K562 (cell line): ENCODE results near the gene TMEM185A. TPM values are rescaled to one million over a fixed set of nuclear protein-coding genes. Genes with fewer than 3 reads are reported as not detected.
"Not testable (repeated sequence)": the region's sequence is repeated elsewhere in the genome, so short reads cannot be mapped to it uniquely, and the experiment has no call there.

ENCODE experiments used
- ATAC-seq: fragments of 200-7000 bp; cut with Tn5 transposase; 3 replicates; pipeline ENCODE4 v1.9.1; 2020; ENCODE audit warnings: moderate library complexity
- BruUV-seq: library from RNA; stranded (reverse); fragments of 400-500 nt; replicated peaks from 2 replicates; lab custom pipeline; 2021; lab: Mats Ljungman, UMichigan
- CTCF ChIA-PET: fragments of 300-600 bp; formaldehyde crosslinking; extraction: SDS; loops from one replicate; lab custom pipeline; 2021; ENCODE audit warnings: low intra/inter-chr PET ratio; lab: Yijun Ruan, JAX
- POLR2A ChIA-PET: fragments of 300-600, 350-650 bp; sonication (Branson Sonifier 250); formaldehyde crosslinking; extraction: SDS; loops from one replicate; lab custom pipeline; 2021; ENCODE audit warnings: antibody characterized with exemption, inconsistent platforms; lab: Yijun Ruan, JAX
- DNase-seq, 4 experiments: peaks; one replicate each; pipeline versions ENCODE4 v3.0.0 to v3.0.0-alpha.2; 2011 to 2018; ENCODE audit warnings: low spot score in 3 of 4, mixed read lengths in 3 of 4; ENCODE audit errors: extremely low read depth in 1 of 4
- FAIRE-seq: peaks from 2 replicates; lab custom pipeline; 2011; peaks lifted over from hg19 to GRCh38; lab: Jason Lieb, UNC
- H2AFZ ChIP-seq: 2 replicates; pipeline ENCODE4 v1.6.0; 2011; ENCODE audit warnings: low read depth, low read length, control low read depth, inconsistent platforms
- H3K27ac ChIP-seq: fragments of 200-600 bp; 3 replicates; pipeline ENCODE4 v1.8.0; 2011; ENCODE audit warnings: low read depth, mild to moderate bottlenecking, control low read depth, inconsistent platforms, low read length, moderate library complexity, mixed read lengths; ENCODE audit errors: extremely low read depth
- H3K27me3 ChIP-seq, 2 experiments: fragments of 300-600 bp in 1 of 2; 2 replicates in 1 of 2; 3 replicates in 1 of 2; pipeline versions ENCODE4 v1.6.0 to v1.8.0; 2011; ENCODE audit warnings: inconsistent platforms in 2 of 2, low read length in 2 of 2, mild to moderate bottlenecking in 1 of 2, mixed read lengths in 1 of 2, moderate library complexity in 1 of 2; ENCODE audit not compliant: control insufficient read depth in 2 of 2, insufficient read depth in 2 of 2
- H3K36me3 ChIP-seq: fragments of 300-600 bp; 3 replicates; pipeline ENCODE4 v1.8.0; 2011; ENCODE audit warnings: mild to moderate bottlenecking, low read length, inconsistent platforms; ENCODE audit not compliant: control insufficient read depth, insufficient read depth
- H3K4me1 ChIP-seq, 2 experiments: fragments of 200-600 bp in 1 of 2; replicated peaks in 1 of 2; 2 replicates in 1 of 2; 3 replicates in 1 of 2; pipeline versions ENCODE4 v1.5.1 to v1.8.0; 2011; ENCODE audit warnings: inconsistent platforms in 2 of 2, low read length in 2 of 2, mild to moderate bottlenecking in 1 of 2, mixed read lengths in 1 of 2, moderate library complexity in 1 of 2; ENCODE audit not compliant: control insufficient read depth in 2 of 2, insufficient read depth in 2 of 2
- H3K4me2 ChIP-seq: 2 replicates; pipeline ENCODE4 v1.6.1; 2011; ENCODE audit warnings: low read length, control low read depth, inconsistent platforms, mixed read lengths; ENCODE audit not compliant: insufficient read depth
- H3K4me3 ChIP-seq: fragments of 200-600 bp; sonication (generic), shearing (Covaris generic); 2 replicates; pipeline ENCODE4 v1.5.1; 2016; ENCODE audit warnings: control low read depth, inconsistent platforms
- H3K79me2 ChIP-seq: fragments of 200-600 bp; 3 replicates; pipeline ENCODE4 v1.8.0; 2011; ENCODE audit warnings: low read length, inconsistent platforms; ENCODE audit not compliant: control insufficient read depth, insufficient read depth
- H3K9ac ChIP-seq, 2 experiments: 2 replicates each; pipeline versions ENCODE4 v1.6.0 to v1.6.1; 2011; ENCODE audit warnings: low read depth in 2 of 2, low read length in 2 of 2, control low read depth in 1 of 2, inconsistent platforms in 1 of 2, mild to moderate bottlenecking in 1 of 2, mixed read lengths in 1 of 2; ENCODE audit not compliant: insufficient read depth in 1 of 2
- H3K9me1 ChIP-seq: one replicate; pipeline ENCODE4 v1.6.0; 2011; ENCODE audit warnings: inconsistent platforms, mild to moderate bottlenecking, low read length, moderate library complexity; ENCODE audit not compliant: control insufficient read depth, insufficient read depth
- H3K9me3 ChIP-seq: replicated peaks from 2 replicates; pipeline ENCODE4 v1.5.1; 2011; ENCODE audit warnings: low read depth, low read length, inconsistent platforms; ENCODE audit not compliant: control insufficient read depth, insufficient read depth
- H4K20me1 ChIP-seq: replicated peaks from 2 replicates; pipeline ENCODE4 v1.6.1; 2011; ENCODE audit warnings: low read length, inconsistent platforms, mixed read lengths; ENCODE audit not compliant: control insufficient read depth, insufficient read depth
- WGBS: fragments of 100-300 bp; shearing (Covaris generic); methylation state at CpG from one replicate; pipeline ENCODE4 v1.1.6; 2016; ENCODE audit warnings: low coverage, mixed read lengths; ENCODE audit not compliant: insufficient coverage; ENCODE audit errors: missing lambda C conversion rate; 5-methylcytosine and 5-hydroxymethylcytosine counted together
- in situ Hi-C: fragments of 300-500 bp; cut with MboI; formaldehyde crosslinking; loops from 4 replicates; pipeline ENCODE4 v1.15.0; 2018; ENCODE audit warnings: inconsistent platforms, mixed read lengths
- intact Hi-C: fragments of 100-400 bp; cut with micrococcal nuclease; formaldehyde crosslinking; loops from 2 replicates; pipeline ENCODE4 v1.14.2; 2022
- polyA plus RNA-seq, 8 experiments: library from polyadenylated mRNA; depleted of rRNA in 4 of 8; stranded (reverse) in 5 of 8; unstranded in 3 of 8; fragments of >200 nt; fragmentation: Nextera tagmentation in 2 of 8; fragmentation: Illumina TruSeq in 1 of 8; extraction: Ambion mirVana in 2 of 8; extraction: Trizol in 1 of 8; gene quantifications; 2 replicates each; pipeline versions ENCODE4 v1.2.1 to v1.2.3, GENCODE V29; 2011 to 2014; ENCODE audit warnings: inconsistent platforms in 1 of 8, missing spikeins in 1 of 8
- total RNA-seq, 7 experiments: library from RNA; depleted of rRNA in 6 of 7; stranded (reverse); fragments of >200 nt in 6 of 7; fragmentation: Illumina TruSeq in 2 of 7; extraction: Trizol in 2 of 7; gene quantifications; 2 replicates each; pipeline versions ENCODE4 v1.2.1 to v1.2.3, GENCODE V29; 2011 to 2021; ENCODE audit warnings: low replicate concordance in 1 of 7

The TMEM185A gene
- total and polyA plus RNA-seq, 9 of the 15 experiments (the other 6 are each of a cell fraction or from before 2014, with no cell fraction given): 0.97 to 13.7 (median 5.4) TPM

- DNase-seq, H3K4me3 ChIP-seq, BruUV-seq, H3K27ac ChIP-seq, ATAC-seq, intact Hi-C loops, H3K4me1 ChIP-seq, H3K36me3 ChIP-seq, H3K79me2 ChIP-seq, H3K9me1 ChIP-seq, H3K27me3 ChIP-seq, H3K4me2 ChIP-seq, FAIRE-seq, H3K9ac ChIP-seq, CTCF ChIA-PET, H4K20me1 ChIP-seq, POLR2A ChIA-PET, H2AFZ ChIP-seq, H3K9me3 ChIP-seq: not testable (repeated sequence)
- whole genome bisulfite sequencing: no CpG with 5 or more reads among the region's 7 CpGs
- in situ Hi-C loops: loop anchor here (25.0 kb wide), 1 partner anchor 216 kb away; no protein-coding TSS in a partner anchor
Observed at GRCh38 chrX:149595943-149596342, 35.6 kb downstream of the TMEM185A start.

- no CpG with 5 or more reads among the region's 17 CpGs for WGBS
Observed at GRCh38 chrX:149595214-149595613, 36.4 kb downstream of the TMEM185A start, which contains the start of gene HSFX2. Gene HSFX2 (minus strand): TSS chrX:149595314. CDS start chrX:149594700, 614 bp downstream.

GRCh38 chrX:149590993-149591392, 40.6 kb downstream of the TMEM185A start:
- DNase-seq, H3K79me2 ChIP-seq, FAIRE-seq, ATAC-seq, H3K9ac ChIP-seq, intact Hi-C loops, H3K4me3 ChIP-seq, H2AFZ ChIP-seq, H3K27ac ChIP-seq, H4K20me1 ChIP-seq, H3K36me3 ChIP-seq, H3K9me1 ChIP-seq, H3K27me3 ChIP-seq, BruUV-seq, CTCF ChIA-PET, H3K9me3 ChIP-seq, H3K4me1 ChIP-seq, POLR2A ChIA-PET, H3K4me2 ChIP-seq: not testable (repeated sequence)
- no CpG with 5 or more reads among the region's 7 CpGs for WGBS
- in situ Hi-C loops: loop anchor here (25.0 kb wide), 1 partner anchor 221 kb away; no protein-coding TSS in a partner anchor

More at GRCh38 chrX:149595214-149595613, 36.4 kb downstream of the TMEM185A start, which contains the start of gene HSFX2:
- DNase-seq, H3K27me3 ChIP-seq, H3K36me3 ChIP-seq, ATAC-seq, H3K4me3 ChIP-seq, H3K4me1 ChIP-seq, POLR2A ChIA-PET, H3K79me2 ChIP-seq, H2AFZ ChIP-seq, H3K9me1 ChIP-seq, CTCF ChIA-PET, FAIRE-seq, H3K4me2 ChIP-seq, intact Hi-C loops, H3K9me3 ChIP-seq, BruUV-seq, H3K9ac ChIP-seq, H4K20me1 ChIP-seq, H3K27ac ChIP-seq: not testable (repeated sequence)
- in situ Hi-C loops: loop anchor here (25.0 kb wide), 1 partner anchor 217 kb away; no protein-coding TSS in a partner anchor

- ATAC-seq: peak; percentile 81
- WGBS: no CpG with 5 or more reads among the region's 12 CpGs
- H3K4me3 ChIP-seq, H3K9me3 ChIP-seq, BruUV-seq, H3K4me2 ChIP-seq, FAIRE-seq, H3K27ac ChIP-seq, POLR2A ChIA-PET, H3K9me1 ChIP-seq, H3K27me3 ChIP-seq, H3K9ac ChIP-seq, H3K36me3 ChIP-seq, intact Hi-C loops, H3K79me2 ChIP-seq, CTCF ChIA-PET, H2AFZ ChIP-seq, DNase-seq, H4K20me1 ChIP-seq, H3K4me1 ChIP-seq: not testable (repeated sequence)
- in situ Hi-C loops: loop anchor here (25.0 kb wide), 1 partner anchor 225 kb away; no protein-coding TSS in a partner anchor
Observed at GRCh38 chrX:149587359-149587758, 44.2 kb downstream of the TMEM185A start, which contains the start of gene MAGEA9B. Gene MAGEA9B (minus strand): TSS chrX:149587459. CDS start chrX:149583179, 4,280 bp downstream.
